GM10266 (cell line): Measurements from ENCODE around the gene TRA2B.

ENCODE experiments used
- DNase-seq: peaks from one replicate; pipeline ENCODE4 v3.0.0; 2012; ENCODE audit errors: extremely low spot score
- CTCF ChIP-seq: IDR thresholded peaks from 2 replicates; pipeline ENCODE4 v1.5.1; 2012; ENCODE audit warnings: mild to moderate bottlenecking, low read depth; ENCODE audit not compliant: control insufficient read depth, insufficient read depth; ENCODE audit errors: missing control alignments

Gene TRA2B

GRCh38 chr3:185887066-185887465 is 50.7 kb downstream of the TRA2B start:
- DNase-seq: no peak
- no peak for TF ChIP-seq CTCF

GRCh38 chr3:185884641-185885040 is 53.2 kb downstream of the TRA2B start:
- no peak for DNase-seq
- TF ChIP-seq CTCF: no peak

GRCh38 chr3:185881926-185882325 is 55.9 kb downstream of the TRA2B start:
- no peak for TF ChIP-seq CTCF
- DNase-seq: no peak

GRCh38 chr3:185880600-185880999 is 57.2 kb downstream of the TRA2B start:
- no peak for DNase-seq
- TF ChIP-seq CTCF: no peak

GRCh38 chr3:185878920-185879319 is 58.9 kb downstream of the TRA2B start:
- no peak for TF ChIP-seq CTCF

GRCh38 chr3:185874119-185874518 is 63.7 kb downstream of the TRA2B start:
- DNase-seq: no peak
- no peak for TF ChIP-seq CTCF

More at GRCh38 chr3:185878920-185879319, 58.9 kb downstream of the TRA2B start:
- no peak for DNase-seq

GRCh38 chr3:185867650-185868049 is 70.2 kb downstream of the TRA2B start:
- no peak for TF ChIP-seq CTCF

GRCh38 chr3:185866995-185867394 is 70.8 kb downstream of the TRA2B start:
- TF ChIP-seq CTCF: no peak

More at GRCh38 chr3:185867650-185868049, 70.2 kb downstream of the TRA2B start:
- DNase-seq: no peak

More at GRCh38 chr3:185866995-185867394, 70.8 kb downstream of the TRA2B start:
- DNase-seq: no peak
